HCT116 (cell line): ENCODE measurements around the gene CACNA1F. TPM values are rescaled to one million over a fixed set of nuclear protein-coding genes. Genes with fewer than 3 reads are reported as not detected.

Source experiments
- ATAC-seq: fragments of 200-7000 bp; cut with Tn5 transposase; 2 replicates; pipeline ENCODE4 v1.9.1; 2020; ENCODE audit warnings: mild to moderate bottlenecking, moderate library complexity
- BruUV-seq: library from RNA; stranded (reverse); fragments of 400-500 nt; replicated peaks from 2 replicates; lab custom pipeline; 2021; lab: Mats Ljungman, UMichigan
- CTCF ChIA-PET: fragments of 300-600 bp; sonication (Branson Sonifier 250); formaldehyde crosslinking; loops from one replicate; lab custom pipeline; 2021; ENCODE audit warnings: antibody characterized with exemption; lab: Charles Lee
- POLR2A ChIA-PET: fragments of 300-600, 350-600 bp; sonication (Branson Sonifier 250); formaldehyde crosslinking; loops from one replicate; lab custom pipeline; 2021; ENCODE audit warnings: antibody characterized with exemption; lab: Charles Lee
- RAD21 ChIA-PET, 2 experiments: fragments of 300-600 bp; sonication (Branson Sonifier 250); formaldehyde crosslinking; loops; one replicate each; lab custom pipeline; 2023; ENCODE audit warnings: low total read pairs in 2 of 2; ENCODE audit not compliant: uncharacterized antibody in 2 of 2, unreplicated experiment in 2 of 2, low non-redundant PET in 1 of 2; lab: Charles Lee
- DNase-seq: peaks from one replicate; pipeline ENCODE4 v3.0.0-alpha.2; 2010; ENCODE audit warnings: low read depth, low spot score
- H2AFZ ChIP-seq: fragments of 200-600 bp; shearing (Covaris generic), sonication (generic); 2 replicates; pipeline ENCODE4 v1.6.1; 2017; ENCODE audit warnings: low read depth, mixed run types, mixed read lengths, antibody characterized with exemption, low read length; ENCODE audit not compliant: poor library complexity, severe bottlenecking
- H3K27ac ChIP-seq: 2 replicates; pipeline ENCODE4 v1.5.1; 2012; ENCODE audit warnings: low read depth, low read length
- H3K27me3 ChIP-seq: fragments of 200-600 bp; sonication (generic); 2 replicates; pipeline ENCODE4 v1.6.1; 2016; ENCODE audit warnings: mixed run types, low read length, mixed read lengths; ENCODE audit not compliant: insufficient read depth
- H3K36me3 ChIP-seq, 2 experiments: fragments of 200-500 bp in 1 of 2; fragments of 200-600 bp in 1 of 2; sonication (Bioruptor generic) in 1 of 2; sonication (generic) in 1 of 2; 2 replicates each; pipeline versions ENCODE4 v1.5.1 to v1.6.1; 2014 to 2016; ENCODE audit warnings: low read length in 2 of 2, inconsistent platforms in 1 of 2, mixed read lengths in 1 of 2, mixed run types in 1 of 2; ENCODE audit not compliant: insufficient read depth in 2 of 2, control insufficient read depth in 1 of 2
- H3K4me1 ChIP-seq, 2 experiments: fragments of 200-600 bp in 1 of 2; sonication (generic) in 1 of 2; 2 replicates each; pipeline versions ENCODE4 v1.5.1 to v1.6.1; 2012 to 2017; ENCODE audit warnings: low read length in 2 of 2, inconsistent platforms in 1 of 2, mild to moderate bottlenecking in 1 of 2, mixed read lengths in 1 of 2, mixed run types in 1 of 2, moderate library complexity in 1 of 2; ENCODE audit not compliant: insufficient read depth in 2 of 2, control insufficient read depth in 1 of 2
- H3K4me2 ChIP-seq: fragments of 200-600 bp; sonication (generic); 2 replicates; pipeline ENCODE4 v1.6.1; 2017; ENCODE audit warnings: mixed run types, low read length, mixed read lengths
- H3K4me3 ChIP-seq, 2 experiments: fragments of 200-600 bp in 1 of 2; sonication (generic) in 1 of 2; replicated peaks in 1 of 2; 2 replicates each; pipeline ENCODE4 v1.5.1; 2011 to 2016; ENCODE audit warnings: low read length in 2 of 2, control low read depth in 1 of 2, low read depth in 1 of 2, mild to moderate bottlenecking in 1 of 2, mixed read lengths in 1 of 2, mixed run types in 1 of 2
- H3K79me2 ChIP-seq: fragments of 200-600 bp; sonication (generic); 2 replicates; pipeline ENCODE4 v1.6.1; 2017; ENCODE audit warnings: mild to moderate bottlenecking, mixed run types, low read length, moderate library complexity, mixed read lengths; ENCODE audit not compliant: insufficient read depth
- H3K9ac ChIP-seq: fragments of 200-600 bp; sonication (generic); 2 replicates; pipeline ENCODE4 v1.6.1; 2016; ENCODE audit warnings: low read length, mixed read lengths
- H3K9me2 ChIP-seq: fragments of 200-600 bp; sonication (generic), shearing (Covaris generic); 2 replicates; pipeline ENCODE4 v1.6.1; 2017; ENCODE audit warnings: mixed run types, mild to moderate bottlenecking, moderate library complexity; ENCODE audit not compliant: insufficient read depth
- H3K9me3 ChIP-seq, 2 experiments: fragments of 200-500 bp in 1 of 2; fragments of 200-600 bp in 1 of 2; sonication (Bioruptor generic) in 1 of 2; sonication (generic) in 1 of 2; 2 replicates each; pipeline ENCODE4 v1.6.1; 2014 to 2017; ENCODE audit warnings: low read length in 2 of 2, mixed read lengths in 2 of 2, inconsistent platforms in 1 of 2, low read depth in 1 of 2, mild to moderate bottlenecking in 1 of 2, mixed run types in 1 of 2, moderate library complexity in 1 of 2; ENCODE audit not compliant: control insufficient read depth in 1 of 2, insufficient read depth in 1 of 2
- H4K20me1 ChIP-seq: fragments of 200-600 bp; sonication (generic), shearing (Covaris generic); 2 replicates; pipeline ENCODE4 v1.6.1; 2017; ENCODE audit warnings: mixed run types, mild to moderate bottlenecking, moderate library complexity; ENCODE audit not compliant: insufficient read depth
- CBX3 ChIP-seq: IDR thresholded peaks from 2 replicates; pipeline ENCODE4 v1.6.1; 2012; ENCODE audit warnings: low read depth
- CEBPB ChIP-seq: IDR thresholded peaks from 2 replicates; pipeline ENCODE4 v1.6.1; 2012; ENCODE audit warnings: low read depth
- EGR1 ChIP-seq: IDR thresholded peaks from 2 replicates; pipeline ENCODE4 v1.6.1; 2012; ENCODE audit warnings: low read depth
- EZH2 ChIP-seq: fragments of 200-600 bp; sonication (generic); IDR thresholded peaks from 2 replicates; pipeline ENCODE4 v1.6.1; 2017; ENCODE audit warnings: antibody characterized with exemption, mixed run types
- EZH2phosphoT487 ChIP-seq: fragments of 200-600 bp; IDR thresholded peaks from 2 replicates; pipeline ENCODE4 v1.6.1; 2018; ENCODE audit warnings: antibody characterized with exemption, borderline replicate concordance
- FOSL1 ChIP-seq: IDR thresholded peaks from 2 replicates; pipeline ENCODE4 v1.6.1; 2012; ENCODE audit warnings: low read depth
- POLR2A ChIP-seq: IDR thresholded peaks from 2 replicates; pipeline ENCODE4 v1.7.0; 2011; ENCODE audit warnings: borderline replicate concordance; ENCODE audit not compliant: insufficient read depth, insufficient read length; ENCODE audit errors: extremely low read depth
- POLR2AphosphoS5 ChIP-seq: IDR thresholded peaks from 2 replicates; pipeline ENCODE4 v1.6.1; 2011; ENCODE audit warnings: mild to moderate bottlenecking, low read depth, low read length, moderate library complexity
- RAD21 ChIP-seq: IDR thresholded peaks from 2 replicates; pipeline ENCODE4 v1.6.1; 2012; ENCODE audit warnings: low read depth, mild to moderate bottlenecking
- SP1 ChIP-seq: IDR thresholded peaks from 2 replicates; pipeline ENCODE4 v1.6.1; 2012; ENCODE audit warnings: low read depth
- SRF ChIP-seq: IDR thresholded peaks from 2 replicates; pipeline ENCODE4 v1.6.1; 2012; ENCODE audit warnings: low read depth
- TCF7L2 ChIP-seq: IDR thresholded peaks from 2 replicates; pipeline ENCODE4 v1.7.0; 2011; ENCODE audit warnings: borderline replicate concordance, inconsistent platforms; ENCODE audit not compliant: insufficient read depth, insufficient read length; ENCODE audit errors: extremely low read depth
- YY1 ChIP-seq: IDR thresholded peaks from 2 replicates; pipeline ENCODE4 v1.6.1; 2011; ENCODE audit warnings: low read length, low read depth, moderate library complexity, mild to moderate bottlenecking; ENCODE audit not compliant: insufficient replicate concordance; ENCODE audit errors: extremely low read depth
- ZFX ChIP-seq: fragments of 450-650 bp; IDR thresholded peaks from 2 replicates; pipeline ENCODE4 v1.6.1; 2017
- ZNF274 ChIP-seq: fragments of 200-500 bp; sonication (Bioruptor generic); IDR thresholded peaks from 2 replicates; pipeline ENCODE4 v1.6.1; 2014; ENCODE audit warnings: mild to moderate bottlenecking, low read depth, low read length, inconsistent platforms
- intact Hi-C: fragments of 100-400 bp; cut with micrococcal nuclease; formaldehyde crosslinking; loops from 2 replicates; pipeline ENCODE4 v1.10.0; 2022
- total RNA-seq: library from RNA; stranded (reverse); gene quantifications from one replicate; pipeline ENCODE4 v1.2.1, GENCODE V29; 2021; ENCODE audit not compliant: unreplicated experiment
- TF ChIP-seq, protein P1 (sequence below), 3 experiments: fragments of 200-600 bp in 1 of 3; sonication (generic) in 1 of 3; IDR thresholded peaks in 2 of 3; conservative IDR thresholded peaks in 1 of 3; 2 replicates each; pipeline ENCODE4 v1.5.1; 2012 to 2017; ENCODE audit warnings: low read depth in 2 of 3, low read length in 2 of 3, antibody characterized with exemption in 1 of 3, borderline replicate concordance in 1 of 3, control low read depth in 1 of 3, mild to moderate bottlenecking in 1 of 3, mixed read lengths in 1 of 3, mixed run types in 1 of 3, moderate library complexity in 1 of 3; ENCODE audit not compliant: insufficient read depth in 1 of 3
- TF ChIP-seq, protein P2 (sequence below): IDR thresholded peaks from 2 replicates; pipeline ENCODE4 v1.6.1; 2012; ENCODE audit warnings: low read depth

The CACNA1F gene
- total RNA-seq, 1 experiment from 2014 or later = not detected

DNA sequence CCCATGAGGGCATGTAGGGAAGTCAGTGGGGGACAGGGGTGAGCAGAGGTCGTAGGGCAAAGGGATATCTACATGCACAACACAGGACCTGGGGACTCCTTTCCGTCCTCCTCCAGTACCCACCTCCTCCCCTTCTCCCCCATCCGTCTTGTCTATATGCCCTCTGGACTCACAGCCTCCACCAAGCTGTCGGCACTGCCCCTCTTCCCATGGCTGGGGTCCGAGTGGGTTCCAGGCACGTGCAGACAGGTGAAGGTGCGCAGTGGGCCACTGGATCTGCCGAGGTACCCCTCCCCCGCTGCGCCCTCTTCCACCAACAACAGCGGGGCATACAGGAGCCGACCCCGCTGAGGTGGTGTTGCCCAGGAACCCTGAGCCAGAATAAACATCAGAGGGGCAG lies 27.7 kb downstream of the CACNA1F start (continued):
- TF ChIP-seq, protein P1, sequence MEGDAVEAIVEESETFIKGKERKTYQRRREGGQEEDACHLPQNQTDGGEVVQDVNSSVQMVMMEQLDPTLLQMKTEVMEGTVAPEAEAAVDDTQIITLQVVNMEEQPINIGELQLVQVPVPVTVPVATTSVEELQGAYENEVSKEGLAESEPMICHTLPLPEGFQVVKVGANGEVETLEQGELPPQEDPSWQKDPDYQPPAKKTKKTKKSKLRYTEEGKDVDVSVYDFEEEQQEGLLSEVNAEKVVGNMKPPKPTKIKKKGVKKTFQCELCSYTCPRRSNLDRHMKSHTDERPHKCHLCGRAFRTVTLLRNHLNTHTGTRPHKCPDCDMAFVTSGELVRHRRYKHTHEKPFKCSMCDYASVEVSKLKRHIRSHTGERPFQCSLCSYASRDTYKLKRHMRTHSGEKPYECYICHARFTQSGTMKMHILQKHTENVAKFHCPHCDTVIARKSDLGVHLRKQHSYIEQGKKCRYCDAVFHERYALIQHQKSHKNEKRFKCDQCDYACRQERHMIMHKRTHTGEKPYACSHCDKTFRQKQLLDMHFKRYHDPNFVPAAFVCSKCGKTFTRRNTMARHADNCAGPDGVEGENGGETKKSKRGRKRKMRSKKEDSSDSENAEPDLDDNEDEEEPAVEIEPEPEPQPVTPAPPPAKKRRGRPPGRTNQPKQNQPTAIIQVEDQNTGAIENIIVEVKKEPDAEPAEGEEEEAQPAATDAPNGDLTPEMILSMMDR (IDR thresholded peaks at IDR 0.05 in 2 of 3, conservative IDR thresholded peaks at IDR 0.05 in 1 of 3; ENCODE audit: borderline replicate concordance in 1 of 3, insufficient read depth in 1 of 3, low read depth in 2 of 3, low read length in 2 of 3) = no peak
- TF ChIP-seq ZNF274 (no peak), RAD21 (no peak)

DNA sequence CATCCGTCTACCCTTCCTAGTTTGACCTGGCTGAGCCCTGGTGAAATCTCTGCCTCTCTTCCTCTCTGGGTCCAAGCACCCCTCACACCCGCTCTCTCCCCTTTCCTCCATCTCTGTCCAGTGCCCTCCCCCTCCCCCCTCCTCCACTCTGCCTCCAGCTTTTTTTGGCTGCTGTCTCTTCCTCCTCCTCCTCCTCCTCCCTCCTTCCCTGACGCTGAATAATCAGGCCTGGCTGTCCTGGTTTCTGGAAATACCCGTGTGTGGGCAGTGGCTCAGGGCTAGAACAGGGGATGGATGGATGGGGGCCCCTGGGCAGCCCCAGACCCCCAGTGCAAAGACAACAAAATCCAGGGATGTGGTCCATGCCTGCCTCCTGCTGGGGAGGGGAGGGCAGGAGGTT lies 28.4 kb downstream of the CACNA1F start:
- Histone ChIP-seq H3K27me3 (no peaks in the 10 kb centered on the region), H3K4me1 (peaks cover 3 to 6% of the 10 kb centered on the region in 2 experiments), H3K79me2 (no peaks in the 10 kb centered on the region), H3K9me2 (no peaks in the 10 kb centered on the region), H3K4me3 (no peak overlapping the region), H3K9ac (no peak overlapping the region), H3K4me2 (no peak overlapping the region), H4K20me1 (no peaks in the 10 kb centered on the region), H3K36me3 (no peaks in the 10 kb centered on the region), H3K27ac (no peak overlapping the region), H3K9me3 (no peaks in the 10 kb centered on the region), H2AFZ (no peak overlapping the region)
- CTCF ChIA-PET = no interaction called here
- BruUV-seq = no TSS peak
- POLR2A ChIA-PET = no interaction called here
- intact Hi-C loops = no loop called here
- DNase-seq (no peak), ATAC-seq (no peak)
- no peak for TF ChIP-seq POLR2A
- no peak for TF ChIP-seq FOSL1
- no peak for TF ChIP-seq RAD21
- TF ChIP-seq YY1 = no peak
- no peak for TF ChIP-seq SP1
- TF ChIP-seq ZFX = no peak
- no peak for TF ChIP-seq TCF7L2
- TF ChIP-seq SRF = no peak
- no peak for TF ChIP-seq EGR1
- no peak for TF ChIP-seq EZH2phosphoT487
- no peak for TF ChIP-seq EZH2
- no peak for TF ChIP-seq CEBPB
- TF ChIP-seq, protein P2, sequence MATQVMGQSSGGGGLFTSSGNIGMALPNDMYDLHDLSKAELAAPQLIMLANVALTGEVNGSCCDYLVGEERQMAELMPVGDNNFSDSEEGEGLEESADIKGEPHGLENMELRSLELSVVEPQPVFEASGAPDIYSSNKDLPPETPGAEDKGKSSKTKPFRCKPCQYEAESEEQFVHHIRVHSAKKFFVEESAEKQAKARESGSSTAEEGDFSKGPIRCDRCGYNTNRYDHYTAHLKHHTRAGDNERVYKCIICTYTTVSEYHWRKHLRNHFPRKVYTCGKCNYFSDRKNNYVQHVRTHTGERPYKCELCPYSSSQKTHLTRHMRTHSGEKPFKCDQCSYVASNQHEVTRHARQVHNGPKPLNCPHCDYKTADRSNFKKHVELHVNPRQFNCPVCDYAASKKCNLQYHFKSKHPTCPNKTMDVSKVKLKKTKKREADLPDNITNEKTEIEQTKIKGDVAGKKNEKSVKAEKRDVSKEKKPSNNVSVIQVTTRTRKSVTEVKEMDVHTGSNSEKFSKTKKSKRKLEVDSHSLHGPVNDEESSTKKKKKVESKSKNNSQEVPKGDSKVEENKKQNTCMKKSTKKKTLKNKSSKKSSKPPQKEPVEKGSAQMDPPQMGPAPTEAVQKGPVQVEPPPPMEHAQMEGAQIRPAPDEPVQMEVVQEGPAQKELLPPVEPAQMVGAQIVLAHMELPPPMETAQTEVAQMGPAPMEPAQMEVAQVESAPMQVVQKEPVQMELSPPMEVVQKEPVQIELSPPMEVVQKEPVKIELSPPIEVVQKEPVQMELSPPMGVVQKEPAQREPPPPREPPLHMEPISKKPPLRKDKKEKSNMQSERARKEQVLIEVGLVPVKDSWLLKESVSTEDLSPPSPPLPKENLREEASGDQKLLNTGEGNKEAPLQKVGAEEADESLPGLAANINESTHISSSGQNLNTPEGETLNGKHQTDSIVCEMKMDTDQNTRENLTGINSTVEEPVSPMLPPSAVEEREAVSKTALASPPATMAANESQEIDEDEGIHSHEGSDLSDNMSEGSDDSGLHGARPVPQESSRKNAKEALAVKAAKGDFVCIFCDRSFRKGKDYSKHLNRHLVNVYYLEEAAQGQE = no peak
- no peak for TF ChIP-seq POLR2AphosphoS5
- no peak for TF ChIP-seq CBX3
- RAD21 ChIA-PET = no interaction called here
